Sigmoid colon (tissue), 4 donors: Measurements from ENCODE around the gene CROT.

Experiments used
- POLR2AphosphoS5 ChIP-seq, 4 donors: sonication (generic); formaldehyde crosslinking; IDR thresholded peaks; one replicate each; pipeline ENCODE4 v1.6.1; 2017; ENCODE audit warnings: antibody characterized with exemption in 4 of 4
- TF ChIP-seq, protein P1 (sequence below), 4 experiments: fragments of 450-650 bp in 3 of 4; fragments of 200-600 bp in 1 of 4; IDR thresholded peaks; one replicate each; pipeline ENCODE4 v1.5.1; 2016 to 2019; ENCODE audit warnings: antibody characterized with exemption in 4 of 4, mild to moderate bottlenecking in 3 of 4, moderate library complexity in 2 of 4

DNA sequence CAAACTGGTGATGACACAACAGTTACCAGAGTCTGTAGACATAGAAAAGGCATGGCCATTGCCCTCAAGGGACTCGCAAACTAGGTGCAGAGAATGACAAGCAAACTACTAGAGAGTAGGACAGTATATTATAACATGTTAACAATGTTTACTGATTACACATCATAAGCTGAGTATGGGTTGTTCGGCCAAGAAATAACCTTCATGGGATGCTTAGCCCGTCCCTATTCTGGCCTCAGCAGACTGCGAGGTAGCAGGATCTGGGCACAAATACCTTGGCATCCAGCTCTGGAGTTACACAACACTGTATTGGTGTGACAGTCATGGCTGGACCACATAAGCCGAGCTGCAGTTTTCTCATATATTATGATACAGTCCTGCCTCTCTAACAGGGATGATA lies 78.6 kb downstream of the CROT start:
- TF ChIP-seq POLR2AphosphoS5 (IDR thresholded peaks at IDR 0.05) = no peak
- TF ChIP-seq, protein P1, sequence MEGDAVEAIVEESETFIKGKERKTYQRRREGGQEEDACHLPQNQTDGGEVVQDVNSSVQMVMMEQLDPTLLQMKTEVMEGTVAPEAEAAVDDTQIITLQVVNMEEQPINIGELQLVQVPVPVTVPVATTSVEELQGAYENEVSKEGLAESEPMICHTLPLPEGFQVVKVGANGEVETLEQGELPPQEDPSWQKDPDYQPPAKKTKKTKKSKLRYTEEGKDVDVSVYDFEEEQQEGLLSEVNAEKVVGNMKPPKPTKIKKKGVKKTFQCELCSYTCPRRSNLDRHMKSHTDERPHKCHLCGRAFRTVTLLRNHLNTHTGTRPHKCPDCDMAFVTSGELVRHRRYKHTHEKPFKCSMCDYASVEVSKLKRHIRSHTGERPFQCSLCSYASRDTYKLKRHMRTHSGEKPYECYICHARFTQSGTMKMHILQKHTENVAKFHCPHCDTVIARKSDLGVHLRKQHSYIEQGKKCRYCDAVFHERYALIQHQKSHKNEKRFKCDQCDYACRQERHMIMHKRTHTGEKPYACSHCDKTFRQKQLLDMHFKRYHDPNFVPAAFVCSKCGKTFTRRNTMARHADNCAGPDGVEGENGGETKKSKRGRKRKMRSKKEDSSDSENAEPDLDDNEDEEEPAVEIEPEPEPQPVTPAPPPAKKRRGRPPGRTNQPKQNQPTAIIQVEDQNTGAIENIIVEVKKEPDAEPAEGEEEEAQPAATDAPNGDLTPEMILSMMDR (IDR thresholded peaks at IDR 0.05) = no peak
